Stimulated activated CD4-positive, alpha-beta T cell treated with anti-CD3 and anti-CD28 coated beads, Interleukin-4, amount 100 ng/mL, for 48 hours (primary cell): ENCODE data around the gene CNTFR.
A peak's percentile ranks its signal among the peaks of the same experiment; 100 is the strongest.

Experiments used
- DNase-seq, 2 donors: peaks; one replicate each; pipeline ENCODE4 v3.0.0-alpha.2; 2020; ENCODE audit warnings: low read depth in 2 of 2

CNTFR gene

DNA sequence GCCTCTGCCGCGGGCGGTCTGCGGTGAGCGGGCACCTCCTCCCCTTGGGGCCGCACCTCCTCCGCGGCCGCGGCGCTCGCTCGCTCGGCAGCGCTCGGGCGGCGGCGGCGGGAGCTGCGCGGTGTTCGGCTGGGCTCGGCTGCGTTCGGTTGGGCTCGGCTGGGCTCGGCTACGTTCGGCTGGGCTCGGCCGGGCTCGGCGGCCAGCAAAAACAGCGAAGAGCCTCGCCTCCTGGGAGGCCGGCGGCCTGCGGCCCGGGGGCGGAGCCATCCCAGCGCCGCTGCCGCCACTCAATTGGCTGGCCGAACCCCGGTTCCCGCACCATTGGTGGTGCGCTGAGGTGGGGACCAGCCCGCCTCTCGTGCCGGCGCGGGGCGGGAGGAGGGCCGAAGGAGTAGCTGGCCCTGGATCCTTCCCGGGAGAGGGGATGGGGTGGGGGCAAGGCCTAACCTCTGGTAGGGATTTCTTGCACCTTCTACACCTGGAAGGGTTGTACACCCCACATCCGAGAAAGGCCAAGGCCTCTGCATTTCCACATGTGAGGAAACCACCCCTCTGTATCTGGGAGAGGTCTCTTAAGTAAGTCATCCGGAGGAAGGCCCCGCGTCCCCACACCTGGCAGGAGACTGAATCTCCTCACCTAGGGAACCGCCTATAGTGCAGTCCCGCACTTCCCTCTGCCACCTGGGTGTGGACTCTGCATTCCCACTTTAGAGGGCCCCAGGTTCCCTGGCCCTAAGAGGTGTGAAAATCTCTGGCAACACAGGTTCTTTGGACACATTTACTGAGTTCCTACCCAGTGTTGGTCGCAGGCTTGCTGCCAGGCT, 66.3 kb downstream of the CNTFR start, which contains the start of gene ENHO:
ENHO (minus strand) TSS at position 20 of the 827 bp plus-strand sequence. CDS start 1,295 bp downstream, outside the sequence.
- peak; percentile 83 to 85 for DNase-seq

DNA sequence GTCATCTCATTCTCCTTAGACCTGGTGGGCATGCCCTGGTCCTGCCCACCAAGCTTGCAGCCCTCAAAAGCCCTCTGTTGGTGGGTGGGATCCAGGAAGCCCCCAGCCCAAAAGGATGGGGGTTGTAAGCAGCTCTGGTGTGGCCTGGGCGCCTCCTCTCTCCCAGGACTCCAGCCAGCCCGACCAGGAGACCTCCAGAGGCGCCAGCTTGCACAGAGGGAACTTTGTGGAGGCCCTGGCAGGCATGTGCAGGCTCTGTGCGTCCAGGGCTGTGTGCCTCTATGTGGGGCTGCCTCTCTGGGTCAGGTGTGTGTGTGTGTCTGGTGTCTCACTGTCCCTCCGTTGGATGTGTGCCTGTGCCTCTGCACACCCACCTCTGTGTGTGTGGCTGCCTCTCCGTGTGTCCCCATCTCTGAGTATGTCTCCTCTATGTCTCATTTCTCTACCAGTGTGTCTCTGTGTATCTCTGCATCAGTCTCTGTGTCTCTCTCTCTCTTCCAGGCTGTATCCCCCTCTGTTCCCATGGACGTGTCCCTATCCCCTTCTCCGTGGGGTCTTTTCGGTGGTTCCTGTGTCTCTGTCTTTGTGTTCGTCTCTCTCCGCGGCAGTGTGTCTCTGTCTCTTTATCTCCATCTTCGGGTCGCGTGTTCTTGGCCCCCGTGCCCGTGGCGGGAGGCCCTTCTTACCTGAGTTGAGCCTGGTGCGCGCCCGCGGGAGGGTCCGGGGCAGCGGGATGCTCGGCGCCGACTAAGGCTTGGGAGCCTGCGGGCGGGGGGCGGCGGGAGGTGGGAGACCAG, 67.2 kb downstream of the CNTFR start:
- DNase-seq: no peak

DNA sequence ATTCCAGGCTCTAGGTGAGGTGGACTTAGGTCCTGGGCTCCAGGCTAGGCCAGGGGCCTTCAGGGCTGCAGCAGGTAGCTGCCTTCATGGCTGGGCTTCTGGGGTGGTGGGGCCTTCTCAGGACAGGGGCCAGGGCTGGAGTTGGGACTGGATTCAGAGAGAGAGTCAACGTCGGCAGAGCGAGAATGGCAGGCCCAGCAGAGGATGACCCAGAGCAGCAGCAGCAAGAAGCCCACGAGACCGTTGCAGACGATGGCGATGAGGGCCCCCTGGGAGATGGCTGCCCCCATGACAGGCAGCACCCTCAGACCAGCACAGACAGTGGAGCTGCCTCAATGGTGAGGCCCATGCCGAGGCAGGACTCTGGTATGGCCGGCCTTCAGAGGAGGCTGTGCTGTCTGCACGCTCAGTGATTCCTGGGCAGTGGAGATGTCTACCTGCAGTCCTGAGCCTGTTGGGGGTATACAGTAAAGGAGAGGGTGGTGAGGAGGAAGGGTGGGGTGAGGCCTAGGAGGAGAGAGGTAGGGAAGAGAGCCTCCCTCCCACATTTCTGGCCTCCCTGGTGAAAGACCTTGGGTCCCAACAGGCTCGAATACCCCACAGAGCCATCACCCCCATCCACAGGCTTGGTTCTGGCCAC, 68.0 kb downstream of the CNTFR start:
- DNase-seq: no peak

GRCh38 chr9:34520505-34521385, 68.8 kb downstream of the CNTFR start:
- DNase-seq: no peak

DNA sequence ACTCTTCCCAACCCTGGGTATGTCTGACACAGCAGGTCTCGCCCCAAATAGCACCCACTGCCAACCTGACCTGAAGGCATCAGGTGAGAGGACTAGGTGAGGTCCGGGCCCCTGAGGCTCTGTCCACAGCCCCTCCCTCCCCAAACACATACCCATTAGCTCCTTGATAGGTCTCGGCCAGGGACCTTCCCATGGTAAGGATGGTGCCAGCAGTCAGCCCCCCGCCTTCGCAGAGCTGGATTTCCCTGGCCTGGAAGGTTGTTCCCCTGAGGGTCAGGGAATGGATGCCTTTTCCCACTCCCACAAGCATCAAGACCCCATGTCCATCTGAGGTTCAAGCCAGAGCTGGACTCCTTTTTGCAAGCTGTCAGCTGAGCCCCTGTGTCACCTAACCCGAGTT, 69.4 kb downstream of the CNTFR start:
- no peak for DNase-seq

- no peak for DNase-seq
Measured at GRCh38 chr9:34519321-34520020, 70.1 kb downstream of the CNTFR start.

- no peak for DNase-seq
Measured at GRCh38 chr9:34518896-34519295, 70.6 kb downstream of the CNTFR start.

- DNase-seq: no peak
Measured at GRCh38 chr9:34518110-34518616, 71.4 kb downstream of the CNTFR start.

DNA sequence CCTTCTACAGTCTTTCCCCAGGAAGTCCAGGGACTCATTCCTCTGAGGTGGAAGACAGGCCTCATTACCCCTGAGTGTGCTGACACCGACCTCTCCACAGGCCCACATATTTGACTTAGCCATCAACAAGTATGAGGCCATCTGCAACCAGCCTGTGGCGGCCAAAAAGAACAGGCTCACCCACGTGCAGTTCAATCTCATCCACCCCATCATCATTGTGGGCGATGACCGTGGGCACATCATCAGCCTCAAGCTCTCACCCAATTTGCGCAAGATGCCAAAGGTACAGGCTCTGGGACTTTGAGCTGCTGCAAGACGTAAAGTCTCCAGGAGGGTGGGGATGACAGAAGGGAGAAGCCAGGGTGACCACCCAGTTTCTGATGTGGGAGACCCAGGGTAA, 72.3 kb downstream of the CNTFR start:
- no peak for DNase-seq

- DNase-seq: no peak
Measured at GRCh38 chr9:34515959-34516358, 73.6 kb downstream of the CNTFR start.

DNA sequence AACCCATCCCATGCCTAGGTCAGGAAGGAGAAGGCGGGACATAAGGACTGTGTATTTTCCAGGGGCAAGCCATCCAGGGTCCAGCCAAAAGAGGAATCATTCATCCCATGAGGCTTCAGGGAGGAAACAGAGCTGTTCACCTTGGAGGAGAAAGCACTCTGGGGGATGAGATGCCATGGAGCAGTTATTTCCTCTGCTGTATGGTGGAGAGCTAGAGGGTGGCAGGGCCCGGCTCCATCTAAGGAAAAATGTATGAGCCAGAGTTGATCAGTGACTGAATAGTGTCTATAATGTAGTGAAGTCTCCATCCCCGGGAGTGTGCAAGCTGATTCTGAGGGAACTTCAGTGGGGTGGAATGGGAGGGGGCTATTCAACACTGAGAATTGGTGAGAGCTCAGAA, 74.7 kb downstream of the CNTFR start:
- DNase-seq: no peak

GRCh38 chr9:34514401-34514800, 75.1 kb downstream of the CNTFR start:
- no peak for DNase-seq

DNA sequence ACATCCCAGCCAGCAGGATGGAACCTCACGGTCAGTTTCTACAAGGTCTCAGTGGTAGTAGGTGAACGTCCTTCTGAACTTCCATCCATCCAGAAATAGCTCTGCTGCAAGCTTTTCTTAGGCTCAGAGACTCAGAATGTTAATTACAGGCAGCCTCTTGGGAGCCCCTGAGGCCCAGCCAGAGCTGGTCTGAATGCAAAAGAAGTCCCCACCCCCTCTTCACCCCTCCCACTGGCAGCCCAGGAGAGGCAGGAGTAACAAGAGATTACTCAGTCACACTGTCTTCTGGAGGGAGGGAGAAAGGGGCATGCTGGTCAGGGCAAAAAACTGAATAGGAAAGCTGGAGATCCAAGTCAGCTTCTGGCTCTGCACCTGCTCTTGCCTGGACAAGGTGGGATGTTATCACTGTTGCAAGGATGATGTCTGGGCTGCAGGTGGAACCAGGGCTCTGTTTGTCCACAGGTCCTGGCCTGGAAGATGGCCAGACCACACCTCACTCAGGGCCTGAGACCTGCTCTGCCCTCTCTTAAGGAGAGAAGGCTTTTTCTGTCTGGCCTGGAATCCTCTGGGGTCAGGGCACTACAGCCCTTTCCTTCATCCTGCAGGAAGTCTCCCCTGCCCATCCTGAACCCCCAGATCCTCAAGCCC, 75.8 kb downstream of the CNTFR start:
- DNase-seq: no peak

GRCh38 chr9:34512131-34513078, 77.1 kb downstream of the CNTFR start:
- DNase-seq: no peak

GRCh38 chr9:34510497-34511468, 78.7 kb downstream of the CNTFR start:
- DNase-seq: no peak

- no peak for DNase-seq
Measured at GRCh38 chr9:34508951-34509350, 80.6 kb downstream of the CNTFR start.

GRCh38 chr9:34508463-34508862, 81.1 kb downstream of the CNTFR start:
- no peak for DNase-seq

- DNase-seq: no peak
Measured at GRCh38 chr9:34507966-34508365, 81.6 kb downstream of the CNTFR start.
